Measurements from ENCODE around the gene CAMK2D.

DNA sequence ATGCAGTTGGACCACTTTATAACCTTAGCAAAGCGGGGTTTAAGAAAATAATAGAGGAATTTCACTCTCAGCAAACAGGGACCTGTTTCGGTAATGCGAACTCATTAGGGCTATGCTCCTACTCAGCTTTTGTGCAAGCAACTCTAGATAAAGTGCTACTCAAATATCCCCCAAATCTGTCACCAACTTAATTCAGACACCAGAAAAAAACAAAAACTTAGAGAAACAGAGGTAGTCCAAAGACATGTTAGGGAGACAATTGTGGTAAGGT, 123.0 kb downstream of the CAMK2D start:
- no peak for TF ChIP-seq POLR2A (IDR thresholded peaks at IDR 0.05)
- TF ChIP-seq CTCF (IDR thresholded peaks at IDR 0.05): no peak
